EL (cell line): ENCODE results near the gene PLAC8L1.

Source experiments
- DNase-seq: peaks from one replicate; pipeline ENCODE4 v3.0.0-alpha.2; 2016

Gene PLAC8L1

GRCh38 chr5:146079695-146080373 lies 25.5 kb downstream of the PLAC8L1 start:
- DNase-seq: no peak

- DNase-seq: no peak
These were observed 26.8 kb downstream of the PLAC8L1 start for GRCh38 chr5:146078566-146078965.

GRCh38 chr5:146076455-146076854 lies 28.9 kb downstream of the PLAC8L1 start:
- DNase-seq: no peak

- DNase-seq: no peak
These were observed 29.3 kb downstream of the PLAC8L1 start for GRCh38 chr5:146076028-146076427.

- DNase-seq: no peak
These were observed 32.0 kb downstream of the PLAC8L1 start for GRCh38 chr5:146073239-146073900.

- no peak for DNase-seq
These were observed 32.8 kb downstream of the PLAC8L1 start for GRCh38 chr5:146072595-146072994.

- DNase-seq: no peak
These were observed 34.2 kb downstream of the PLAC8L1 start for GRCh38 chr5:146071171-146071570.

GRCh38 chr5:146070746-146071145 lies 34.6 kb downstream of the PLAC8L1 start:
- DNase-seq: no peak

GRCh38 chr5:146069780-146070099 lies 35.6 kb downstream of the PLAC8L1 start:
- DNase-seq: no peak

GRCh38 chr5:146068977-146069779 lies 36.2 kb downstream of the PLAC8L1 start:
- no peak for DNase-seq

- no peak for DNase-seq
These were observed 37.2 kb downstream of the PLAC8L1 start for GRCh38 chr5:146068206-146068605.

GRCh38 chr5:146066968-146067367 lies 38.4 kb downstream of the PLAC8L1 start:
- DNase-seq: no peak

GRCh38 chr5:146060221-146060585 lies 45.2 kb downstream of the PLAC8L1 start:
- DNase-seq: no peak

- no peak for DNase-seq
These were observed 45.7 kb downstream of the PLAC8L1 start for GRCh38 chr5:146059460-146060220.

- DNase-seq: no peak
These were observed 49.9 kb downstream of the PLAC8L1 start for GRCh38 chr5:146055432-146055831.

- no peak for DNase-seq
These were observed 52.6 kb downstream of the PLAC8L1 start for GRCh38 chr5:146052780-146053179.

- DNase-seq: peak; percentile 69
These were observed 53.7 kb downstream of the PLAC8L1 start for GRCh38 chr5:146051678-146052077.

GRCh38 chr5:146050086-146050485 lies 55.3 kb downstream of the PLAC8L1 start:
- no peak for DNase-seq

GRCh38 chr5:146049704-146050026 lies 55.7 kb downstream of the PLAC8L1 start:
- no peak for DNase-seq

- peak; percentile 76 for DNase-seq
These were observed 56.2 kb downstream of the PLAC8L1 start for GRCh38 chr5:146048994-146049703.

GRCh38 chr5:146047396-146047795 lies 58.0 kb downstream of the PLAC8L1 start:
- DNase-seq: no peak

GRCh38 chr5:146043722-146044121 lies 61.7 kb downstream of the PLAC8L1 start:
- no peak for DNase-seq
